IPS DF 6.9 (cell line): ENCODE results near the gene MIDN.
A peak's percentile ranks its signal among the peaks of the same experiment; 100 is the strongest.

Experiments used
- DNase-seq: peaks from one replicate; pipeline ENCODE4 v3.0.0-alpha.2; 2013; ENCODE audit warnings: low read depth, low spot score
- H3K27ac ChIP-seq: one replicate; pipeline ENCODE4 v1.5.1; 2013; ENCODE audit warnings: low read length, control low read depth
- H3K27me3 ChIP-seq: 2 replicates; pipeline ENCODE4 v1.6.1; 2013; ENCODE audit warnings: mild to moderate bottlenecking, low read length; ENCODE audit not compliant: control insufficient read depth, insufficient read depth
- H3K36me3 ChIP-seq: 2 replicates; pipeline ENCODE4 v1.6.1; 2013; ENCODE audit warnings: low read length; ENCODE audit not compliant: control insufficient read depth, insufficient read depth
- H3K4me1 ChIP-seq: 2 replicates; pipeline ENCODE4 v1.6.1; 2013; ENCODE audit warnings: low read length; ENCODE audit not compliant: control insufficient read depth, insufficient read depth
- H3K4me3 ChIP-seq: 2 replicates; pipeline ENCODE4 v1.5.1; 2013; ENCODE audit warnings: mild to moderate bottlenecking, low read length
- H3K9me3 ChIP-seq: 2 replicates; pipeline ENCODE4 v1.6.1; 2013; ENCODE audit warnings: low read length, inconsistent platforms; ENCODE audit not compliant: control insufficient read depth, insufficient read depth
- WGBS: extraction: QIAGEN DNeasy Blood & Tissue Kit; methylation state at CpG from one replicate; pipeline ENCODE4 v1.1.7; 2013; ENCODE audit warnings: mixed read lengths, missing lambda C conversion rate; ENCODE audit not compliant: insufficient read length, insufficient coverage; 5-methylcytosine and 5-hydroxymethylcytosine counted together

Gene MIDN

DNA sequence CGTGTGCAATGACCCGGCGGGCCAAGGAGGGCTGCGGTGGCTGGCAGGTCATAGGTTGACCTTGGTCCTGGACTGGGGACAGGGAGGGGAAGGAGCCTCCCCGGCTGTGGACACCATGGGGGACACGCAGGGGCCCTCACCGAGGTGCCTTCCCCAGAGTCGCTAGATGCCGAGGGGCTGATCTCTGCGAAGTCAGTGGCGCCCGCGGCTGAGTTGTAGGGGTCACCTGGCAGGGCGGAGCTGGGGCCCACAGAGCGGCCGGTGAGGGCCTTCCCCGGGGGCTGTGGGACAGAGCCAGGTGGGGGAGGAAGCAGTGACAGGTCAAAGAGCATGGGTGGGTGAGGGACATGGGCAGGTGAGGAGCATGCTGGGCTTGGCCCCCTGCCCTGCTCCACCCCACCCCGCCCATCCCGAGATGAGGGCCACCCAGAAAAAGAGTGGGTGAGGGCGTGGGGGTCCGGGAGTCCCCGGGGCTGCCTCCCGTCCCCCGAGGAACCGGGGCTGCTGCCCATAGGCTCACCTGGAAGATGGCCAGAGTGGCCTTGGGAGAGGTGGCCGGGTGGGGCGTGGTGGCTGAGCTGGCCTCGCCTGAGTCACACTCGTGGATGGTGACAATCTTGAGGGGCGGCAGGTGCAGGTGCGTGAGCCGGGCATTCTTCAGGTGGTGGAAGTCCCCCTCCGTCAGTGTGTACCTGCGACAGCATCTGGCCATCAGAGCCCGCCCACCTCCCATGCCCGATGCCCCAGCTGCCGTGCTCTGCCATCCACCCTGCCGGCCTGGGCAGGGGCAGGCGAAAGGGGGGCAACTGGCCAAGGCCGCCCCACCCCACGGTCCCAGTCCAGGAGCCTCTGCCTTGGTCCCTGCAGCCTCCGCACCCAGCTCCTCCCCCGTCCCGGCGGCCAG lies 14.1 kb upstream of the MIDN start:
- peaks cover 39% of the 10 kb centered on the region for H3K36me3 ChIP-seq
- H3K27me3 ChIP-seq = no peaks in the 10 kb centered on the region
- H3K9me3 ChIP-seq = no peaks in the 10 kb centered on the region
- no peak overlapping the region for H3K4me3 ChIP-seq
- DNase-seq = no peak
- peaks cover 3% of the 10 kb centered on the region; the same call in 1 of the 2 replicates for H3K4me1 ChIP-seq
- no peak overlapping the region for H3K27ac ChIP-seq
- WGBS = no CpG with 5 or more reads among the region's 45 CpGs

DNA sequence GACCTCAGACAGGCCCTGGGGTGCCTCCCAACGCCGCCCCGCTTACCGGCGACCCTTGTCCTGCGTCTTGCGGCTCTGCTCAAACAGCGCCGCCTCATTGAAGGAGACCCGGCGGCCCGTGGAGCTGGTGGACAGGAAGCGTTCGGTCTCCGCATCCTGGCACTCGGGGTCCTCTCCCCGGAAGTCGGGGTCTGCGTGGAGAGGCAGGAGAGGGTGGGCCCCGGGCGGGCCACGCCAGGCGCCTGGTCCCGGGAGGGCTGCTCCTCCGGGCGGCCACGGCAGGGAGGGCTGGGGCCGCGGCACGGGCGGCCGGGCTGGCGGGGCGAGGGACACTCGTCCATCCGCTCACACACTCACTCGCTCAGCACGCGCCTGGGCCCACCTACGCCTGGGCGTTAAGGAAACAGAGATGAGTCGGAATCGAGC lies 13.4 kb upstream of the MIDN start:
- Histone ChIP-seq H3K27ac (no peak overlapping the region), H3K4me1 (peaks cover 5% of the 10 kb centered on the region; the same call in 1 of the 2 replicates), H3K27me3 (no peaks in the 10 kb centered on the region), H3K36me3 (peaks cover 33% of the 10 kb centered on the region), H3K4me3 (no peak overlapping the region), H3K9me3 (no peaks in the 10 kb centered on the region)
- WGBS = no CpG with 5 or more reads among the region's 43 CpGs
- DNase-seq = no peak

DNA sequence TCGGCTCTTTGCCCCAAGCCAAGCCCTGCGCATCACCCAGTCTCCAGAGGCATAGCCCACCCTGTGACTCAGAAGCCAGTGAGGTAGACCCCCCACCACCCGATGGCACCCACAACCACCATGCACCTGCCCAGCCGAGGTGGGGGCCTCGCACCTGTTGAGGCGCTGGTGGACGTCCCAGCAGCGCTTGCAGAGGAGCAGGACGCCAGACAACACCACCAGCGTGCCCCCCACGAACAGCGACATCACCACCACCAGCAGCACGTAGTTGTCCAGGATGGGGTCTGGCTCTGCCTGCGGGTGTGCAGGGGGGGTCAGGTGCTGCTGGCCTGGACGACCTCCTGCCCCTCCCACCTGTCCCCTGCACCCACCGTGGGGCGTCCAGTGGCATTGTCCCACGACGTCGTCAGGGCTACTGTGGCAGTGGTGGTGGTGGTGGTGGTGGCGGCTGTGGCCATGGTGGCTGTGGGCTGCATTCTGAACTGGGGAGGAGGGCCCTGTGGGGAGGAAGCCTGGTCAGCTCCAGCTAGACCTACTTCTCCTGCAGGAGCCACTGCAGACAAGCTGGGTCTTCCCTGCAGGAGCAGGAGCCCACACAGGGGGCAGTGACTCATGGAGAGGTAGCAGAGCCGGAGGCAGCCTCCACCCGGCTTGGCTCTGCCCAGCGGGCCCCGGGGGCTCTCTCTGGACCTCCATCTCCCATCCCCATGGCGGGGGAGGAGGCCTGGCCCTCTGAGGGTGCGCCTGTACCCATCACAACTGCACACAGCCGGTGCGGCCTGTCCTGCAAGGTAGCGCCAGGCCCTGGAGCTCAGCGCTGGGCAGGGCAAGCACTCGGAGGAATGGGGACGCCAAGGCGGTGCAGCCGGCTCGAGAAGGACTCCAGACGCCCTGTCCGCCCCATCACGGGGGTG lies 12.5 kb upstream of the MIDN start:
- DNase-seq = no peak
- no peak overlapping the region for H3K27ac ChIP-seq
- peak overlapping the region; percentile 14; the same call in 1 of the 2 replicates for H3K4me3 ChIP-seq
- no peaks in the 10 kb centered on the region for H3K9me3 ChIP-seq
- no peaks in the 10 kb centered on the region for H3K27me3 ChIP-seq
- H3K36me3 ChIP-seq = peaks cover 29% of the 10 kb centered on the region
- peaks cover 5% of the 10 kb centered on the region; the same call in 1 of the 2 replicates for H3K4me1 ChIP-seq
- WGBS = no CpG with 5 or more reads among the region's 39 CpGs

DNA sequence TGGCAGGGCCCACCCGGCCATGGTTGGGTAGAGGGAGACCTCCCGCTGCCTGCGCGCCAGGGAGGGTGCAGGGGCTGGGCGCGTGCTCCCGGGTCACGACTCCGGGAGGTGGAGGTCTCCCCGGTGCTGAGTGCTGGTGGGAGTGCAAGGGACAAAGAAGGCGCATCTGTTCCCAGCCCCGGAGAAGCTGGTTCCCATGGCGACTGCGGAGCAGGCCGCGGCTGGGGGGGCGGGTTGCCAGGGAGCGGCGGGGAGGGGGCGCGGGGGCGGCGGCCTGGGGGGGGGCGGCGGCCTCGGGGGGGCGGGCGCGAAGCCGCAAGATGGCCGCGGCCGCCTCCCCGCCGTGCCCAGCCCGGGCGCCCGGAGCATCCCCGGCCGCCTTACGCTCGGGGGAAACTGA lies 11.8 kb upstream of the MIDN start:
- peaks cover 29% of the 10 kb centered on the region for H3K36me3 ChIP-seq
- whole genome bisulfite sequencing = no CpG with 5 or more reads among the region's 42 CpGs
- peaks cover 5% of the 10 kb centered on the region; the same call in 1 of the 2 replicates for H3K4me1 ChIP-seq
- H3K9me3 ChIP-seq = no peaks in the 10 kb centered on the region
- DNase-seq = no peak
- no peaks in the 10 kb centered on the region for H3K27me3 ChIP-seq
- H3K4me3 ChIP-seq = peak overlapping the region; percentile 77
- H3K27ac ChIP-seq = no peak overlapping the region

DNA sequence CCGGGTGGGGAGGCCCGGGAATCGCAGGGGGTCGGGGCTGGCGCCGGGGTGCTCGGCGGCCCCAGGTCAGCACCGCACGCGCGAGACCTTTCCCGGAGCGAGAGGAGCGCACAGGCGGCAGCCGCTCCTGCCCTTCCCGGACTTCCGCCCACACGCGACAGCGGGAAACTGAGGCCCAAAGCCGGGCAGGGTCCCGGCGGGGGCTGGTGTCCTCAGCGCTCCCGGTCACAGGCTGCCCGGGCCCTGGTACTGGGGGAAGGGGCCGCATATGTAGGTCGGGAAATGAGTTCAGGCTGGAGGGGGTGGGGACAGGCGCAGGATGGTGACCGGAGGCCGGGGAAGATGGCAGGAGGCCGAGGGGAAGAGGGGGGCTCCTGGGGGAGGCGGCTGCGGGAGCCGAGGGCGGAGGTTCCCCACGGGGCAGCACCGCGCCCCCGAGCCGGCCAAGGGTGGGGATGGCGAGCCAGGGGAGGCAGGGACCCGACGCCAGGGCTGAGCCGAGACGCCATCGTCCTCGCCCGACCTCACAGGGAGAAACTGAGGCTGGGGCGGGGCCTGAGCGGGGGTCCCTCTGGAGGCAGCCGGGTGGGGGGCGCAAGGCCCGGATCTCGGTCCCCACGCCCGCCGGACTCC lies 11.2 kb upstream of the MIDN start:
- Histone ChIP-seq H3K4me3 (peak overlapping the region; percentile 77), H3K27ac (no peak overlapping the region), H3K9me3 (no peaks in the 10 kb centered on the region), H3K4me1 (peaks cover 5% of the 10 kb centered on the region; the same call in 1 of the 2 replicates), H3K36me3 (peaks cover 29% of the 10 kb centered on the region), H3K27me3 (no peaks in the 10 kb centered on the region)
- no peak for DNase-seq
- no CpG with 5 or more reads among the region's 60 CpGs for WGBS

DNA sequence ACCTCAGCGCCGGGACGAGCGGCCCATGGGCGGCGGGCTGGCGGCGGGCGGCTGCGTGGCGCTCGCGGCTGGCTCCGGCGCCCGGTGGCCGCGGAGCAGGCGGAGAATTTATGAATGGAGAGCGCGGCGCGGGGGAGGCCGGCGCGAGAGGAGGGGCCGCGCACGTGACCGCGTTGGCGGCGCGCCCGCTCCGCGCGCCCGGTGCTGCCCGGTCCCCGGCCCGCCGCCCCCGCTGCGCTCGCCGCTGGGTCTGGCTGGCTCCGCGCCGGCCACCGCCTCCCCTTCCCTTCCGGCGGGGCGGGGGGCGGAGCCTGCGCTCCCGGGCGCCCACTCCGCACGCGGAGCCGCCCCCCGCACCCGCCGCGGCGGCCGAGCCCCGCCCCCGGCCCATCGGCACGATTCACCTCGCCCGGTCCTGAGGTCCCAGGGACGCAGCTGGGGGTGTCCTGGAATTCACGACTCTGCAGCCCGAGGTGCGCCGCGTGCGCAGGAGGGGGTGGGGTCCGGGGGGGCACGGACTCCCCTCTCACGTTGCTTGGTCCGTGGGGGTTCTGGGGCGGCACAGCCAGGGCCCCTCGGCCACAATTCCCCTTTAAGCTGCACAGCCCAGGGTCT lies 10.5 kb upstream of the MIDN start, which contains the start of gene CBARP:
Gene CBARP, minus strand, starts transcription at position 252 of the 615 bp plus-strand sequence. CDS start 1,905 bp downstream, outside the sequence.
- peak within 1 kb of the TSS; percentile 77 for H3K4me3 ChIP-seq
- H3K9me3 ChIP-seq = no peaks in the 10 kb centered on the region
- H3K4me1 ChIP-seq = peaks cover 7% of the 10 kb centered on the region
- WGBS = no CpG with 5 or more reads among the region's 87 CpGs
- H3K36me3 ChIP-seq = peaks cover 28% of the 10 kb centered on the region
- no peak within 1 kb of the TSS for H3K27ac ChIP-seq
- H3K27me3 ChIP-seq = no peaks in the 10 kb centered on the region
- DNase-seq = no peak

DNA sequence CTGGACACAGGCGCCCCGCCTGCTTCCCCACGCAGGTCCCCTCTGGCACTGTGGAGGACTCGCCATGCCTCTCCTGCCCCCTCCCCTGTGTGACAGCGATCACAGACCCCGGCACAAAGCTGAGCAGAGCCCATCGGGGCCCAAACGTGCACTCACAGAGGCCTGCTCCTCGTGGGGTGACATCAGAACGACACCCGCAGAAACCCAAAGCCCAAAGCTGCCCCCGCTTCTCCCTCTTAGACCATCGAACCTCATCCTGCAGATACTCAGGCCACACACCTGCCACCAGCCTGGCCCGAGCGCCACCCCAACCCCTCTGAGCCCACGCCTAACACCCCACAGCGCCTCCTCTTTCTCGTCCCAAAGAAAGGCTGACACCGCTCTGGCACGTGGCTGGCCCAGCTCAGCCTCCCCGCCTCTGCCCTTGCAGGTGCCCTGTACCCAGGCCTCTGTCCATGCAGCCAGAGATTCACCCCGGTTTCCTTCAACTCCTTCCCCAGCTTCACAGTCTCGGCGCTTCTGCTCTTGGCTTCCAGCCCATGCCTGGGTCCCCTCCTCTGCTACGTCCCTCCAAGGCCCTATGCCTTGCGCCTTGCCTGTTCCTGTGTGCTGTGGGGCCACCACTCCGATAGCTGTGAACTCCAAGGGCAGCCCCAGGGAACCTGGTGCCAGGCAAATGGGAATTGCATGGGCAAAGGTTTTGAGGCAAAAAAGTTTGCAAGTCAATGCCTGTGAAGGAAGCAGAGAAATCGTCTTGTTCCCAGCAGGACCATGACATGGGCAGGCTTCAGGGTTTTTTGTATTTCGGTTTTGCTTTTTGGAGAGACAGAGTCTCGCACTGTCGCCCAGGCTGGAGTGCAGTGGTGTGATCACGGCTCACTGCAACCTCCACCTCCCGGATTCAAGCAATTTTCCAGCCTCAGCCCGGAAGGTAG lies 9.7 kb upstream of the MIDN start:
- WGBS = no CpG with 5 or more reads among the region's 34 CpGs
- Histone ChIP-seq H3K4me1 (peaks cover 7% of the 10 kb centered on the region), H3K9me3 (no peaks in the 10 kb centered on the region), H3K4me3 (peak overlapping the region; percentile 77; the same call in 1 of the 2 replicates), H3K36me3 (peaks cover 21% of the 10 kb centered on the region), H3K27ac (no peak overlapping the region), H3K27me3 (no peaks in the 10 kb centered on the region)
- no peak for DNase-seq

DNA sequence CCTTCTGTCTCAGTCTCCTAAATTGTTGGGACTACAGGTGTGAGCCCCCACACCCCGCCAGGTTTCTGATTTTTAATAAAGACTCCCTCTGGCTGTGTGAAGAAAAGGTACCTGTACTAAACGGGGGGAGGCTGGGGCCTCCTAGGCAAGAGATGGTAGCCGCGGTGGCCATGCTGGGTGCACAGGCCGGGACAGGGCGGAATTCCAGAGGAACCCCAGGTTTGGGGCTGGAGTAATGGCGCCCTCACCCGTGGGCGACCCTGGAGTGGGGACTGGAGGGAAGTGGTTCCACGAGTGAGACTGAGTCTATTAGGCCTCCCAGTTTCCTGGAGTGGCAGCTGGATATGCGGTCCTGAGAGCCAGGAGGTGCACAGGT lies 9.0 kb upstream of the MIDN start:
- Histone ChIP-seq H3K36me3 (peaks cover 14% of the 10 kb centered on the region), H3K27ac (no peak overlapping the region), H3K27me3 (no peaks in the 10 kb centered on the region), H3K9me3 (no peaks in the 10 kb centered on the region), H3K4me3 (no peak overlapping the region), H3K4me1 (peaks cover 7% of the 10 kb centered on the region)
- DNase-seq = no peak
- no CpG with 5 or more reads among the region's 11 CpGs for WGBS
